NCI-H1436 (cell line): Measurements from ENCODE around the gene RAB17.

Experiments used
- DNase-seq: peaks from one replicate; lab custom pipeline; 2025; lab: John Stamatoyannopoulos, UW

Gene RAB17

GRCh38 chr2:237536617-237537016 lies 53.9 kb downstream of the RAB17 start:
- no peak for DNase-seq

GRCh38 chr2:237536083-237536415 lies 54.5 kb downstream of the RAB17 start:
- DNase-seq: no peak

GRCh38 chr2:237535385-237536082 lies 55.0 kb downstream of the RAB17 start:
- no peak for DNase-seq

- no peak for DNase-seq
These were observed 56.2 kb downstream of the RAB17 start for GRCh38 chr2:237534380-237534779.

- peak; percentile 64 for DNase-seq
These were observed 56.8 kb downstream of the RAB17 start for GRCh38 chr2:237533668-237534161.

- DNase-seq: no peak
These were observed 58.4 kb downstream of the RAB17 start for GRCh38 chr2:237532160-237532559.

- no peak for DNase-seq
These were observed 59.8 kb downstream of the RAB17 start for GRCh38 chr2:237530472-237531433.

- no peak for DNase-seq
These were observed 60.8 kb downstream of the RAB17 start for GRCh38 chr2:237529452-237530402.

GRCh38 chr2:237527766-237528165 lies 62.8 kb downstream of the RAB17 start:
- DNase-seq: no peak

GRCh38 chr2:237527233-237527632 lies 63.3 kb downstream of the RAB17 start:
- no peak for DNase-seq

GRCh38 chr2:237525559-237526157 lies 64.9 kb downstream of the RAB17 start:
- DNase-seq: no peak

GRCh38 chr2:237524631-237525030 lies 65.9 kb downstream of the RAB17 start:
- no peak for DNase-seq
